Measurements from ENCODE around the gene SPINK1.

DNA sequence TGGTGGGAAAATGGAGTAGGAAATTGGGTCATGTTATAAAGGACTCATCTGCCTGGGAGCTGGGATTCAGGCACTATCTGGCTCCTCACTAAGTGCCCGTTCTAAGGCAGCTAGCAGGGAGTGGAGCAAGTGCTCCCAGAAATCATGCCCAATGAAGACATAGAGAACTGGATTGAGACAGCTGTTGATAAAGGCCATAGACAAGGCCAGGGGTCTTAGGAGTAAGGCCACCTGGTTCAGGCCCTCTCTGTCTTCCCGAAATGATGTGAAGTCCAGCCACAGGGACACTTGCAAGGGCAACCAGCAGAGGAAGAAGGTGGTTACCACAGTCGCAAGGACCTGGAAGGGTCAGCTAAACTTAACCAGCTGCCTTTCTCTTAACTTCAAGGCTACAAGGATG, 20.1 kb upstream of the SPINK1 start:
- TF ChIP-seq CTCF (IDR thresholded peaks at IDR 0.05): no peak
- TF ChIP-seq POLR2AphosphoS5 (IDR thresholded peaks at IDR 0.05): no peak
